Nephron (organoid): ENCODE measurements around the gene SKOR1.

Source experiments
- H3K27ac Mint-ChIP-seq, 3 experiments: 2 replicates each; pipeline ENCODE4 v1.8.0; 2020; ENCODE audit warnings: mixed read lengths in 3 of 3, mild to moderate bottlenecking in 2 of 3, moderate library complexity in 1 of 3
- H3K27me3 Mint-ChIP-seq: 2 replicates; pipeline ENCODE4 v1.8.0; 2021; ENCODE audit warnings: low read depth, mild to moderate bottlenecking, moderate library complexity, mixed read lengths
- H3K36me3 Mint-ChIP-seq: 2 replicates; pipeline ENCODE4 v1.8.0; 2020; ENCODE audit warnings: low read depth, mixed read lengths
- H3K4me1 Mint-ChIP-seq: 2 replicates; pipeline ENCODE4 v1.8.0; 2020; ENCODE audit warnings: mixed read lengths
- H3K4me3 Mint-ChIP-seq, 3 experiments: 2 replicates each; pipeline ENCODE4 v1.8.0; 2020; ENCODE audit warnings: mild to moderate bottlenecking in 3 of 3, mixed read lengths in 3 of 3, moderate library complexity in 2 of 3
- H3K9me3 Mint-ChIP-seq: 2 replicates; pipeline ENCODE4 v1.8.0; 2020; ENCODE audit warnings: mixed read lengths
- TF ChIP-seq, protein P1 (sequence below), 3 experiments: fragments of 200-600 bp; sonication (generic); IDR thresholded peaks; one replicate each; pipeline ENCODE4 v1.5.0; 2021; ENCODE audit warnings: antibody characterized with exemption in 3 of 3; ENCODE audit not compliant: unreplicated experiment in 3 of 3

Gene SKOR1

DNA sequence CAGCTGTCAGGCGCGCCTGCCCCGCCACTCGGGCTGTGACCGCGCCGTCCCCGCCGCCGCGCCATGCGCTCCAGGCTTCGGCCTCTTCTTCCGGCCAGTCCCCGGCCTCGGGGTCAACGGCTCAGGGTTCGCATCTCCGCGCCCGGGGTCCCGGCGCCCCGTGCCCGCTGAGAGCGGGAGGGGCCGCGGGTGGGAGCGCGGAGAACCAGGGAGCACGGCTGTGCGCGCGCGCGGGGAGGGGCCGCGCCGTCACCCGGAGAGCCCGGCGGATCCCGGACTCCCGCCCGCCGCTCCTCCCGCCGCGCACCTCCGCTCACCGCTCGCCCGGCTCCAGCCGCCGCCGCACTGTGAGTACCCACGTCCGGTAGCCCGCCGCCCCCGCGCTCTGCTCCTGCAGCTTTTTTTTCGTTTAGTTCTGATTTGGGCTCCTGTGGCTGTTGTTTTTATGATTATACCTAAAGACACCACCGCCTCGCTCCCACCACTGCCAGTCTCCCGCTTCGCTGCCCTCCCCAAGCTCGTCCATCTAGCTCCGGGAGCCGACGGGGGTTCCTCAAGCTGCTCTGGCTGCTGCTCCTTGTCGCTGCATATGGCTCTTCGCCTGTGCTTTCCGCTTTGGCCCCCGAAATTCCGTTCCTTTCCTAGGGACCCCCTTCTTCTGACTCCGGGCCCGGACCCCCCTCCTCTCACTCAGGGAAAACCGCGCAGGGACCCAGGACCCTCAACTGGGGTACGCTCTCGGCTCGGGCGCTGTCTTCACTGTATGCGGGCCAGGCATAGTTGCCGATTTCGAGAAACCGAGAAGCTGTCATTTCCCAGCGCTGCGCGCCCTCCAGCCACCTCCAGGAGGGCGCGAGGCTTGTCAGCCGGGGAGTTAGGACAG is 1.8 kb upstream of the SKOR1 start:
- Mint-ChIP-seq H3K36me3 (no peaks in the 10 kb centered on the region), H3K27ac (no peak overlapping the region), H3K27me3 (peaks cover 83% of the 10 kb centered on the region), H3K9me3 (peaks cover 2% of the 10 kb centered on the region), H3K4me1 (peaks cover 36% of the 10 kb centered on the region), H3K4me3 (peak overlapping the region; percentile 77 to 83 (median 81))
- TF ChIP-seq, protein P1, sequence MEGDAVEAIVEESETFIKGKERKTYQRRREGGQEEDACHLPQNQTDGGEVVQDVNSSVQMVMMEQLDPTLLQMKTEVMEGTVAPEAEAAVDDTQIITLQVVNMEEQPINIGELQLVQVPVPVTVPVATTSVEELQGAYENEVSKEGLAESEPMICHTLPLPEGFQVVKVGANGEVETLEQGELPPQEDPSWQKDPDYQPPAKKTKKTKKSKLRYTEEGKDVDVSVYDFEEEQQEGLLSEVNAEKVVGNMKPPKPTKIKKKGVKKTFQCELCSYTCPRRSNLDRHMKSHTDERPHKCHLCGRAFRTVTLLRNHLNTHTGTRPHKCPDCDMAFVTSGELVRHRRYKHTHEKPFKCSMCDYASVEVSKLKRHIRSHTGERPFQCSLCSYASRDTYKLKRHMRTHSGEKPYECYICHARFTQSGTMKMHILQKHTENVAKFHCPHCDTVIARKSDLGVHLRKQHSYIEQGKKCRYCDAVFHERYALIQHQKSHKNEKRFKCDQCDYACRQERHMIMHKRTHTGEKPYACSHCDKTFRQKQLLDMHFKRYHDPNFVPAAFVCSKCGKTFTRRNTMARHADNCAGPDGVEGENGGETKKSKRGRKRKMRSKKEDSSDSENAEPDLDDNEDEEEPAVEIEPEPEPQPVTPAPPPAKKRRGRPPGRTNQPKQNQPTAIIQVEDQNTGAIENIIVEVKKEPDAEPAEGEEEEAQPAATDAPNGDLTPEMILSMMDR (IDR thresholded peaks at IDR 0.05; ENCODE audit: unreplicated experiment in 3 of 3), result no peak

DNA sequence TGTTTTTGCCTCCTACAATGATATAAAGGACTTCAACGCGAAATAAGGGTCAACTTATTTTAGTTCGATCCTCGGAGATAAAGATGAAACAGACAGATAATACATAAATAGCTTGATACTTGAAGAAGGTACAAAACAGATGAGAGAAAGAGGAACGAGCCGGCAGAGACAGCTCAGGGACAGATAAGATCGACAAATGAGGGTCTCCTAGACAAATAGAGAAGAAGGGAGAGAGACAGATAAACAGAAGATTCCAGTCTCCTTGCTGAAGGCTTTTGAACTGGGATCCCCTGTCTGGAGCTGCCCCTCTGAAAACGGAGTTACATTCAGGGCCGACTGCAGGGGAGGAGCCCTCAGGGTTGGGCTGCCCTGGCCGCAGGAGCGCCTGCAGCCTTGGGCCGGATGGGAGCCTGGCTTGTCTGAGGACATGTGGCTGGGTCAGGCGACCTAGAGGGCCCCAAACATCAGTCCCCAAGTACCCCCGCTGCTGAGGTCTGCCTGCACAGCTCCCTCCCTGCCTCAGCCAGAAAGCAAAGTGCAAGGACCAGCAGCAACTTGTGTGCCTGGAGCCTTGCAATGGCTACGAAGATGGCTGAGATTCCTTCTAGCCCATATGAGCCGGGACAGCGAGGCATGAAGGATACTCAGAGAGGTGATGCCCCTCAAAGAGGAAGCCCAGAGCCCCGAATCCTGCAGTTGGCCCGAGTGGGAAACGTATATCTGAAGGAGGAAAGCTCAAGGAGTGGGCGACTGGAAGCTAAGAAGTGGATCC is 926 bp upstream of the SKOR1 start:
- TF ChIP-seq, protein P1 (IDR thresholded peaks at IDR 0.05; ENCODE audit: unreplicated experiment in 3 of 3), result no peak
- peaks cover 40% of the 10 kb centered on the region for H3K4me1 Mint-ChIP-seq
- peak overlapping the region; percentile 77 to 83 (median 81) for H3K4me3 Mint-ChIP-seq
- peaks cover 85% of the 10 kb centered on the region for H3K27me3 Mint-ChIP-seq
- no peak overlapping the region for H3K27ac Mint-ChIP-seq
- no peaks in the 10 kb centered on the region for H3K36me3 Mint-ChIP-seq
- H3K9me3 Mint-ChIP-seq, result peaks cover 2% of the 10 kb centered on the region

DNA sequence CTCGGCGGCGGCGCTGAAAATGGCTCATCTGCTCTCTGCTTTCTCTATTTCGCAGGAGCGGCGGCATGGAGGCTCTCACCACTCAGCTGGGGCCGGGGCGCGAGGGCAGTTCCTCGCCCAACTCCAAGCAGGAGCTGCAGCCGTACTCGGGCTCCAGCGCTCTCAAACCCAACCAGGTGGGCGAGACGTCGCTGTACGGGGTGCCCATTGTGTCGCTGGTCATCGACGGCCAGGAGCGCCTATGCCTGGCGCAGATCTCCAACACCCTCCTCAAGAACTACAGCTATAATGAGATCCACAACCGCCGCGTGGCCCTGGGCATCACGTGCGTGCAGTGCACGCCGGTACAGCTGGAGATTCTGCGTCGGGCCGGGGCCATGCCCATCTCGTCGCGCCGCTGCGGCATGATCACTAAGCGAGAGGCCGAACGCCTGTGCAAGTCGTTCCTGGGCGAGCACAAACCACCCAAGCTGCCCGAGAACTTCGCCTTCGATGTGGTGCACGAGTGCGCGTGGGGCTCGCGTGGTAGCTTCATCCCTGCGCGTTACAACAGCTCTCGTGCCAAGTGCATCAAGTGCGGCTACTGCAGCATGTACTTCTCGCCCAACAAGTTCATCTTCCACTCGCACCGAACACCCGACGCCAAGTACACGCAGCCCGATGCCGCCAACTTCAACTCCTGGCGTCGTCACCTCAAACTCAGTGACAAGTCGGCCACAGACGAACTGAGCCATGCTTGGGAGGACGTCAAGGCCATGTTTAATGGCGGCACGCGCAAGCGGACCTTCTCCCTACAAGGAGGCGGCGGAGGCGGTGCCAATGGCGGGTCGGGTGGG is 790 bp downstream of the SKOR1 start:
- peaks cover 2% of the 10 kb centered on the region for H3K9me3 Mint-ChIP-seq
- TF ChIP-seq, protein P1 (IDR thresholded peaks at IDR 0.05; ENCODE audit: unreplicated experiment in 3 of 3), result no peak
- no peaks in the 10 kb centered on the region for H3K36me3 Mint-ChIP-seq
- peaks cover 85% of the 10 kb centered on the region for H3K27me3 Mint-ChIP-seq
- H3K27ac Mint-ChIP-seq, result no peak overlapping the region
- H3K4me1 Mint-ChIP-seq, result peaks cover 40% of the 10 kb centered on the region
- peak overlapping the region; percentile 61 to 69 (median 62) for H3K4me3 Mint-ChIP-seq

DNA sequence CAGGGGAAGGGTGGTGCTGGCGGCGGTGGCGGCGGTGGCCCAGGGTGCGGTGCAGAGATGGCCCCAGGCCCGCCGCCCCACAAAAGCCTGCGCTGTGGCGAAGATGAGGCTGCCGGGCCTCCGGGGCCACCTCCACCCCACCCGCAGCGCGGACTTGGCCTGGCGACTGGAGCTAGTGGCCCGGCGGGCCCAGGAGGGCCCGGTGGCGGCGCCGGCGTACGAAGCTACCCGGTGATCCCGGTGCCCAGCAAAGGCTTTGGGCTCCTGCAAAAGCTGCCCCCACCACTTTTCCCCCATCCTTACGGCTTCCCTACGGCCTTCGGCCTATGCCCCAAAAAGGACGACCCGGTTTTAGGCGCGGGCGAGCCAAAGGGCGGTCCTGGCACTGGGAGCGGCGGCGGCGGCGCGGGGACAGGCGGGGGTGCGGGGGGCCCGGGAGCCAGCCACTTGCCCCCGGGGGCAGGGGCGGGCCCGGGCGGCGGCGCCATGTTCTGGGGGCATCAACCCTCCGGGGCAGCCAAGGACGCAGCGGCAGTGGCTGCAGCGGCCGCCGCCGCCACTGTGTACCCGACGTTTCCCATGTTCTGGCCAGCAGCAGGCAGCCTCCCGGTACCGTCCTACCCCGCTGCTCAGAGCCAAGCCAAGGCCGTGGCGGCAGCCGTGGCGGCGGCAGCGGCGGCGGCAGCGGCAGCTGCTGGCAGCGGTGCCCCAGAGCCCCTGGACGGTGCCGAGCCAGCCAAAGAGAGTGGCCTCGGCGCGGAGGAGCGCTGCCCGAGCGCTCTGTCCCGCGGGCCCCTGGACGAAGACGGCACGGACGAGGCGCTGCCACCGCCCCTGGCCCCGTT is 1.6 kb downstream of the SKOR1 start:
- Mint-ChIP-seq H3K36me3 (no peaks in the 10 kb centered on the region), H3K27me3 (peaks cover 85% of the 10 kb centered on the region), H3K27ac (no peak overlapping the region), H3K4me1 (peaks cover 37% of the 10 kb centered on the region), H3K9me3 (peaks cover 2% of the 10 kb centered on the region), H3K4me3 (no peak overlapping the region)
- TF ChIP-seq, protein P1 (IDR thresholded peaks at IDR 0.05; ENCODE audit: unreplicated experiment in 3 of 3), result no peak
